SK-N-SH (cell line): ENCODE results near the gene BNIP2. TPM values are rescaled to one million over a fixed set of nuclear protein-coding genes. Genes with fewer than 3 reads are reported as not detected.
A peak's percentile ranks its signal among the peaks of the same experiment; 100 is the strongest.

ENCODE experiments used
- CTCF ChIA-PET: fragments of 300-600, 350-600 bp; formaldehyde crosslinking; extraction: SDS; loops from one replicate; lab custom pipeline; 2021; lab: Yijun Ruan, JAX
- POLR2A ChIA-PET: fragments of 350-600 bp; sonication (Branson Sonifier 250); formaldehyde crosslinking; extraction: SDS; loops from one replicate; lab custom pipeline; 2020; ENCODE audit warnings: antibody characterized with exemption, inconsistent platforms; lab: Yijun Ruan, JAX
- DNase-seq: peaks from one replicate; pipeline ENCODE4 v3.0.0; 2012
- H2AFZ ChIP-seq: fragments of 200-600 bp; sonication (generic); 2 replicates; pipeline ENCODE4 v1.8.1; 2016; ENCODE audit warnings: antibody characterized with exemption, mild to moderate bottlenecking, low read depth
- H3F3A ChIP-seq: fragments of 200-600 bp; sonication (generic); replicated peaks from 2 replicates; pipeline ENCODE3; 2016; ENCODE audit warnings: antibody characterized with exemption, mild to moderate bottlenecking; ENCODE audit not compliant: insufficient read depth
- H3K27ac ChIP-seq, 2 experiments: fragments of 200-500 bp in 1 of 2; fragments of 200-600 bp in 1 of 2; sonication (Bioruptor generic) in 1 of 2; sonication (generic), shearing (Covaris generic) in 1 of 2; 2 replicates each; pipeline versions ENCODE4 v1.5.1 to v1.6.1; 2014 to 2016; ENCODE audit warnings: low read depth in 2 of 2, inconsistent platforms in 1 of 2, low read length in 1 of 2, mild to moderate bottlenecking in 1 of 2, mixed read lengths in 1 of 2
- H3K27me3 ChIP-seq: fragments of 200-600 bp; sonication (generic), shearing (Covaris generic); 2 replicates; pipeline ENCODE4 v1.6.1; 2016; ENCODE audit warnings: mixed run types; ENCODE audit not compliant: insufficient read depth
- H3K36me3 ChIP-seq, 2 experiments: fragments of 200-500 bp in 1 of 2; fragments of 200-600 bp in 1 of 2; sonication (Bioruptor generic) in 1 of 2; sonication (generic) in 1 of 2; replicated peaks in 1 of 2; 2 replicates each; pipeline versions ENCODE3 to v1.5.1; 2014 to 2016; ENCODE audit warnings: low read length in 1 of 2, mild to moderate bottlenecking in 1 of 2; ENCODE audit not compliant: insufficient read depth in 2 of 2, control insufficient read depth in 1 of 2
- H3K4me1 ChIP-seq, 2 experiments: fragments of 200-500 bp in 1 of 2; fragments of 200-600 bp in 1 of 2; sonication (Bioruptor generic) in 1 of 2; sonication (generic), shearing (Covaris generic) in 1 of 2; 2 replicates each; pipeline versions ENCODE4 v1.5.1 to v1.6.1; 2014 to 2016; ENCODE audit warnings: low read depth in 1 of 2, low read length in 1 of 2, mixed run types in 1 of 2; ENCODE audit not compliant: insufficient read depth in 2 of 2, control insufficient read depth in 1 of 2
- H3K4me2 ChIP-seq: fragments of 200-600 bp; sonication (generic), shearing (Covaris generic); 2 replicates; pipeline ENCODE4 v1.6.1; 2017; ENCODE audit warnings: mixed run types
- H3K4me3 ChIP-seq, 2 experiments: fragments of 200-500 bp in 1 of 2; fragments of 200-600 bp in 1 of 2; sonication (Bioruptor generic) in 1 of 2; sonication (generic), shearing (Covaris generic) in 1 of 2; 2 replicates each; pipeline versions ENCODE4 v1.5.1 to v1.8.1; 2014 to 2016; ENCODE audit warnings: low read depth in 2 of 2, inconsistent platforms in 1 of 2, low read length in 1 of 2, mild to moderate bottlenecking in 1 of 2, mixed read lengths in 1 of 2, moderate library complexity in 1 of 2
- H3K79me2 ChIP-seq: fragments of 200-600 bp; sonication (generic); 2 replicates; pipeline ENCODE4 v1.8.1; 2017; ENCODE audit warnings: mild to moderate bottlenecking; ENCODE audit not compliant: insufficient read depth
- H3K9ac ChIP-seq: fragments of 200-600 bp; sonication (generic); 2 replicates; pipeline ENCODE4 v1.6.1; 2017; ENCODE audit warnings: mixed run types
- H3K9me2 ChIP-seq: fragments of 200-600 bp; sonication (generic); 2 replicates; pipeline ENCODE4 v1.6.1; 2017; ENCODE audit warnings: mixed run types
- H3K9me3 ChIP-seq: fragments of 200-600 bp; sonication (generic); 2 replicates; pipeline ENCODE4 v1.6.1; 2017; ENCODE audit warnings: mixed run types, mild to moderate bottlenecking, moderate library complexity
- H4K20me1 ChIP-seq: fragments of 200-600 bp; sonication (generic); 2 replicates; pipeline ENCODE4 v1.6.1; 2017; ENCODE audit warnings: mild to moderate bottlenecking, mixed run types; ENCODE audit not compliant: insufficient read depth
- FOSL2 ChIP-seq: IDR thresholded peaks from 2 replicates; pipeline ENCODE4 v1.4.0; 2012; ENCODE audit warnings: low read depth, mild to moderate bottlenecking, moderate library complexity, borderline replicate concordance
- GATA2 ChIP-seq: sonication (generic); formaldehyde crosslinking; IDR thresholded peaks from 2 replicates; pipeline ENCODE4 v1.5.0; 2020; ENCODE audit warnings: mild to moderate bottlenecking, missing genetic modification reagents
- IRF3 ChIP-seq: fragments of 150-350 bp; IDR thresholded peaks from 2 replicates; pipeline ENCODE4 v1.6.1; 2016; ENCODE audit warnings: mild to moderate bottlenecking, low read depth, low read length
- MEF2A ChIP-seq: IDR thresholded peaks from 2 replicates; pipeline ENCODE4 v1.4.0; 2012; ENCODE audit warnings: low read depth, borderline replicate concordance
- NFIC ChIP-seq: IDR thresholded peaks from 2 replicates; pipeline ENCODE4 v1.4.0; 2012; ENCODE audit warnings: borderline replicate concordance
- RAD21 ChIP-seq: IDR thresholded peaks from 2 replicates; pipeline ENCODE4 v1.6.1; 2012; ENCODE audit warnings: mild to moderate bottlenecking, low read length
- RFX5 ChIP-seq: IDR thresholded peaks from 2 replicates; pipeline ENCODE4 v1.6.1; 2012; ENCODE audit warnings: mild to moderate bottlenecking, improper control_type of control experiment, low read length
- RXRA ChIP-seq: IDR thresholded peaks from 2 replicates; pipeline ENCODE4 v1.4.0; 2012; ENCODE audit warnings: low read depth, mild to moderate bottlenecking, borderline replicate concordance
- TAF1 ChIP-seq: IDR thresholded peaks from 2 replicates; pipeline ENCODE4 v1.6.1; 2012; ENCODE audit warnings: low read depth, mild to moderate bottlenecking, low read length, moderate library complexity, borderline replicate concordance
- TEAD4 ChIP-seq: IDR thresholded peaks from 2 replicates; pipeline ENCODE4 v1.4.0; 2012; ENCODE audit warnings: mild to moderate bottlenecking, borderline replicate concordance; ENCODE audit not compliant: insufficient read depth
- USF2 ChIP-seq: fragments of 150-350 bp; IDR thresholded peaks from 2 replicates; pipeline ENCODE4 v1.6.1; 2017; ENCODE audit warnings: antibody characterized with exemption, low read length, low read depth, borderline replicate concordance
- YY1 ChIP-seq: IDR thresholded peaks from 2 replicates; pipeline ENCODE4 v1.4.0; 2012; ENCODE audit warnings: low read depth, mild to moderate bottlenecking
- ZBTB33 ChIP-seq: IDR thresholded peaks from 2 replicates; pipeline ENCODE4 v1.4.0; 2012; ENCODE audit warnings: low read depth, borderline replicate concordance
- WGBS: methylation state at CpG from one replicate; pipeline ENCODE4 v1.1.6; 2017; ENCODE audit warnings: low lambda C conversion rate; 5-methylcytosine and 5-hydroxymethylcytosine counted together
- polyA plus RNA-seq, 3 experiments: library from polyadenylated mRNA; depleted of rRNA; stranded (reverse); fragments of >200 nt; gene quantifications; 2 replicates each; pipeline ENCODE4 v1.2.3, GENCODE V29; 2012
- TF ChIP-seq, protein P1 (sequence below): IDR thresholded peaks from 2 replicates; pipeline ENCODE4; 2012
- TF ChIP-seq, protein P2 (sequence below): IDR thresholded peaks from 2 replicates; pipeline ENCODE4 v1.6.1; 2012; ENCODE audit warnings: mild to moderate bottlenecking, low read depth, low read length, moderate library complexity

The BNIP2 gene
- polyA plus RNA-seq, 1 of the 3 experiments (the other 2 are of a cell fraction) = 67.7 TPM

DNA sequence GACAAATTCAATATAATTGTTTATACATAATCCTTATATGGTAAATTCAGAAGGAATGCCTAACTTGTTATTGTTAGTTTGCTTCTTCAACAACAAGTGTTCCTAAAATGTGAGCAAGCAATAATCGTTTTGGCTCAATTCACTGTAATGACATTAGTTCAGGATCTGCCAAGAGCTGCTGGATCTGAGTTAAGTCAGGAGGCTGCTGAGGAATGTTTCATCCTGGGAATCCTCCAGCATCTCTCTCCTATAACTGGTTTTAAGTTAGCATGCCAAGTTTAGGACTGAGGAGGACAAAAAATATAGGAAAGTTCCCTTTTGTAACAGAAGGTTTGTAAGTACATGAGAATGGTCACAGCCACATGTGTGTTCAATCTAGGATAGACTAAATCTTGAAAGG lies 26.9 kb downstream of the BNIP2 start:
- Histone ChIP-seq H3K79me2 (peaks cover under 1% of the 10 kb centered on the region), H3F3A (peaks cover 52% of the 10 kb centered on the region), H3K9me3 (no peaks in the 10 kb centered on the region), H2AFZ (no peak overlapping the region), H3K27me3 (no peaks in the 10 kb centered on the region), H3K9ac (no peak overlapping the region), H3K9me2 (no peaks in the 10 kb centered on the region), H3K4me3 (no peak overlapping the region), H4K20me1 (no peaks in the 10 kb centered on the region), H3K27ac (peak overlapping the region; percentile 16 to 23; a peak in 2 of 4 replicates), H3K36me3 (peaks cover 64 to 78% of the 10 kb centered on the region in 2 experiments)
- WGBS = 21% methylated on average over 1 of the region's 1 CpG
- POLR2A ChIA-PET = no interaction called here
- CTCF ChIA-PET = interaction anchor here (1.2 to 1.4 kb wide), 2 partner anchors 29 to 130 kb away, joined by 4 to 5 read pairs; no protein-coding TSS in a partner anchor
- DNase-seq = no peak
- no peak for TF ChIP-seq TAF1
- no peak for TF ChIP-seq RXRA
- TF ChIP-seq MEF2A = no peak
- TF ChIP-seq USF2 = no peak
- TF ChIP-seq RFX5 = no peak
- no peak for TF ChIP-seq YY1
- TF ChIP-seq FOSL2 = no peak
- TF ChIP-seq, protein P1, sequence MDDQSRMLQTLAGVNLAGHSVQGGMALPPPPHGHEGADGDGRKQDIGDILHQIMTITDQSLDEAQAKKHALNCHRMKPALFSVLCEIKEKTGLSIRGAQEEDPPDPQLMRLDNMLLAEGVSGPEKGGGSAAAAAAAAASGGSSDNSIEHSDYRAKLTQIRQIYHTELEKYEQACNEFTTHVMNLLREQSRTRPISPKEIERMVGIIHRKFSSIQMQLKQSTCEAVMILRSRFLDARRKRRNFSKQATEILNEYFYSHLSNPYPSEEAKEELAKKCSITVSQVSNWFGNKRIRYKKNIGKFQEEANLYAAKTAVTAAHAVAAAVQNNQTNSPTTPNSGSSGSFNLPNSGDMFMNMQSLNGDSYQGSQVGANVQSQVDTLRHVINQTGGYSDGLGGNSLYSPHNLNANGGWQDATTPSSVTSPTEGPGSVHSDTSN = no peak
- no peak for TF ChIP-seq NFIC
- TF ChIP-seq, protein P2, sequence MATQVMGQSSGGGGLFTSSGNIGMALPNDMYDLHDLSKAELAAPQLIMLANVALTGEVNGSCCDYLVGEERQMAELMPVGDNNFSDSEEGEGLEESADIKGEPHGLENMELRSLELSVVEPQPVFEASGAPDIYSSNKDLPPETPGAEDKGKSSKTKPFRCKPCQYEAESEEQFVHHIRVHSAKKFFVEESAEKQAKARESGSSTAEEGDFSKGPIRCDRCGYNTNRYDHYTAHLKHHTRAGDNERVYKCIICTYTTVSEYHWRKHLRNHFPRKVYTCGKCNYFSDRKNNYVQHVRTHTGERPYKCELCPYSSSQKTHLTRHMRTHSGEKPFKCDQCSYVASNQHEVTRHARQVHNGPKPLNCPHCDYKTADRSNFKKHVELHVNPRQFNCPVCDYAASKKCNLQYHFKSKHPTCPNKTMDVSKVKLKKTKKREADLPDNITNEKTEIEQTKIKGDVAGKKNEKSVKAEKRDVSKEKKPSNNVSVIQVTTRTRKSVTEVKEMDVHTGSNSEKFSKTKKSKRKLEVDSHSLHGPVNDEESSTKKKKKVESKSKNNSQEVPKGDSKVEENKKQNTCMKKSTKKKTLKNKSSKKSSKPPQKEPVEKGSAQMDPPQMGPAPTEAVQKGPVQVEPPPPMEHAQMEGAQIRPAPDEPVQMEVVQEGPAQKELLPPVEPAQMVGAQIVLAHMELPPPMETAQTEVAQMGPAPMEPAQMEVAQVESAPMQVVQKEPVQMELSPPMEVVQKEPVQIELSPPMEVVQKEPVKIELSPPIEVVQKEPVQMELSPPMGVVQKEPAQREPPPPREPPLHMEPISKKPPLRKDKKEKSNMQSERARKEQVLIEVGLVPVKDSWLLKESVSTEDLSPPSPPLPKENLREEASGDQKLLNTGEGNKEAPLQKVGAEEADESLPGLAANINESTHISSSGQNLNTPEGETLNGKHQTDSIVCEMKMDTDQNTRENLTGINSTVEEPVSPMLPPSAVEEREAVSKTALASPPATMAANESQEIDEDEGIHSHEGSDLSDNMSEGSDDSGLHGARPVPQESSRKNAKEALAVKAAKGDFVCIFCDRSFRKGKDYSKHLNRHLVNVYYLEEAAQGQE = no peak
- TF ChIP-seq, all 33 proteins: peak for 0
- Histone ChIP-seq H3K4me2 (no peak overlapping the region), H3K4me1 (no peaks in the 10 kb centered on the region; a peak in 1 of 4 replicates)

DNA sequence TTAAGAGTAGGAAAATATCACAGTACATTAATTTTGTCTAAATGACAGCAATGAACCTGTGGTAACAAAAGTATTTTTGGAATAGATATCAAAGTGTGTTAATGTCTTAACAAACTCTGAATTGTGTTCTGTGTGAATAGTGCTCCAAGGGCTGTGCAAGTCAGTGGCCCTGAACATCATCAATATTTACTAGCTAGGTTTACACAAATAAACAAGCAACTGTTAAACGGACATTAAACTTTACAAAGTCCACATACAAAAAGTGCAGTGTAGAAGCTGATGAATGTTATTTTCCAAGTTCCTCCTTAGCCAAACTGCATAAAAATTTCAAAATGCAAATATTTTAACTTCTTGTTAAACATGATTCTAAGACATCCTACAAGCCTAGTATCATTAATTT lies 29.8 kb downstream of the BNIP2 start:
- Histone ChIP-seq H3K4me2 (no peak overlapping the region), H3K27ac (no peak overlapping the region), H3K36me3 (peaks cover 52 to 56% of the 10 kb centered on the region in 2 experiments), H3K9ac (no peak overlapping the region), H3K4me3 (no peak overlapping the region), H3K9me2 (no peaks in the 10 kb centered on the region)
- CTCF ChIA-PET = no interaction called here
- no peak for DNase-seq
- TF ChIP-seq ZBTB33 (no peak), TEAD4 (no peak), GATA2 (CRISPR knock-in tag) (no peak), USF2 (no peak), RAD21 (no peak), IRF3 (no peak), NFIC (no peak)
- TF ChIP-seq, all 33 proteins: peak for 0
- no peak overlapping the region for H2AFZ ChIP-seq
- H3K27me3 ChIP-seq = no peaks in the 10 kb centered on the region
- peaks cover 52% of the 10 kb centered on the region for H3F3A ChIP-seq
- peaks cover 30% of the 10 kb centered on the region for H3K79me2 ChIP-seq
- peaks cover 15% of the 10 kb centered on the region for H4K20me1 ChIP-seq
- POLR2A ChIA-PET = no interaction called here
- no peaks in the 10 kb centered on the region for H3K9me3 ChIP-seq
- H3K4me1 ChIP-seq = peaks cover 8 to 9% of the 10 kb centered on the region in 2 experiments; a peak in 3 of 4 replicates
- WGBS = 77% methylated on average over 1 of the region's 1 CpG
